GM23338 (cell line): ENCODE measurements around the gene ECE1. TPM values are rescaled to one million over a fixed set of nuclear protein-coding genes. Genes with fewer than 3 reads are reported as not detected.

Experiments used
- ATAC-seq: fragments of 200-7000 bp; cut with Tn5 transposase; 3 replicates; pipeline ENCODE4 v1.9.1; 2020
- DNase-seq: peaks from one replicate; pipeline ENCODE4 v3.0.0-alpha.2; 2015; ENCODE audit warnings: low spot score
- H2AFZ ChIP-seq: fragments of 200-600 bp; sonication (generic); 2 replicates; pipeline ENCODE4 v1.8.0; 2016; ENCODE audit warnings: antibody characterized with exemption, mild to moderate bottlenecking, moderate library complexity
- H3F3A ChIP-seq: fragments of 200-600 bp; sonication (generic); replicated peaks from 2 replicates; pipeline ENCODE4 v1.8.0; 2017; ENCODE audit warnings: antibody characterized with exemption, mixed run types, low read depth
- H3K27ac ChIP-seq: fragments of 200-600 bp; sonication (generic); 2 replicates; pipeline ENCODE4 v1.6.1; 2016; ENCODE audit warnings: low read depth
- H3K27me3 ChIP-seq: fragments of 200-600 bp; sonication (generic); 2 replicates; pipeline ENCODE4 v1.8.0; 2016; ENCODE audit warnings: mild to moderate bottlenecking, mixed run types, moderate library complexity; ENCODE audit not compliant: insufficient read depth
- H3K36me3 ChIP-seq: fragments of 200-600 bp; sonication (generic); 2 replicates; pipeline ENCODE4 v1.8.0; 2016; ENCODE audit warnings: mild to moderate bottlenecking; ENCODE audit not compliant: insufficient read depth
- H3K4me1 ChIP-seq: fragments of 200-600 bp; sonication (generic); 2 replicates; pipeline ENCODE4 v1.8.0; 2016; ENCODE audit warnings: mild to moderate bottlenecking, moderate library complexity; ENCODE audit not compliant: insufficient read depth
- H3K4me2 ChIP-seq: fragments of 200-600 bp; sonication (generic); 2 replicates; pipeline ENCODE4 v1.7.1; 2017; ENCODE audit warnings: mixed run types
- H3K4me3 ChIP-seq: fragments of 200-600 bp; sonication (generic); 2 replicates; pipeline ENCODE4 v1.6.1; 2016; ENCODE audit warnings: mixed run types
- H3K79me2 ChIP-seq: fragments of 200-600 bp; sonication (generic); replicated peaks from 2 replicates; pipeline ENCODE4 v1.8.0; 2017; ENCODE audit warnings: mild to moderate bottlenecking; ENCODE audit not compliant: insufficient read depth
- H3K9me2 ChIP-seq: fragments of 200-600 bp; sonication (generic); 2 replicates; pipeline ENCODE4 v1.8.0; 2017; ENCODE audit not compliant: insufficient read depth
- H4K20me1 ChIP-seq: fragments of 200-600 bp; sonication (generic); replicated peaks from 2 replicates; pipeline ENCODE4 v1.8.0; 2017; ENCODE audit warnings: mild to moderate bottlenecking; ENCODE audit not compliant: insufficient read depth
- H3K27ac Mint-ChIP-seq: 2 replicates; pipeline ENCODE4 v1.8.0; 2020; ENCODE audit warnings: inconsistent platforms, mild to moderate bottlenecking, moderate library complexity, mixed read lengths
- H3K27me3 Mint-ChIP-seq: 3 replicates; pipeline ENCODE4 v1.8.0; 2022; ENCODE audit warnings: low read depth, mild to moderate bottlenecking, moderate library complexity, mixed read lengths, inconsistent platforms; ENCODE audit not compliant: insufficient read depth, poor library complexity
- H3K36me3 Mint-ChIP-seq: 3 replicates; pipeline ENCODE4 v1.8.0; 2021; ENCODE audit warnings: low read depth, mild to moderate bottlenecking, inconsistent platforms, moderate library complexity, mixed read lengths
- H3K4me1 Mint-ChIP-seq: 3 replicates; pipeline ENCODE4 v1.8.0; 2020; ENCODE audit warnings: mild to moderate bottlenecking, inconsistent platforms, mixed read lengths
- H3K4me3 Mint-ChIP-seq: 3 replicates; pipeline ENCODE4 v1.8.0; 2021; ENCODE audit warnings: moderate library complexity, mild to moderate bottlenecking, inconsistent platforms, mixed read lengths
- H3K9me3 Mint-ChIP-seq: 3 replicates; pipeline ENCODE4 v1.8.0; 2020; ENCODE audit warnings: moderate library complexity, mild to moderate bottlenecking, inconsistent platforms, mixed read lengths
- JUNB ChIP-seq: IDR thresholded peaks from one replicate; pipeline ENCODE4 v1.6.1; 2016; ENCODE audit warnings: antibody characterized with exemption; ENCODE audit not compliant: unreplicated experiment
- POLR2AphosphoS5 ChIP-seq: IDR thresholded peaks from 2 replicates; pipeline ENCODE4 v1.6.1; 2016; ENCODE audit warnings: antibody characterized with exemption, low read depth
- ZNF114 ChIP-seq: fragments of 250-450 bp; sonication (Bioruptor Pico); IDR thresholded peaks from 2 replicates; pipeline ENCODE4 v1.5.0; 2020; ENCODE audit warnings: mild to moderate bottlenecking, moderate library complexity
- ZNF331 ChIP-seq: fragments of 250-450 bp; sonication (Bioruptor Pico); IDR thresholded peaks from 2 replicates; pipeline ENCODE4 v1.5.0; 2020; ENCODE audit warnings: low read depth, mild to moderate bottlenecking, moderate library complexity
- polyA plus RNA-seq: library from polyadenylated mRNA; unstranded; fragments of >200 nt; fragmentation: Nextera tagmentation; extraction: Ambion mirVana; gene quantifications from 2 replicates; pipeline ENCODE4 v1.2.1, GENCODE V29; 2016
- total RNA-seq: library from RNA; depleted of rRNA; stranded (reverse); fragments of >200 nt; shearing (Covaris generic); gene quantifications from 2 replicates; pipeline ENCODE4 v1.2.3, GENCODE V29; 2014
- TF ChIP-seq, protein P1 (sequence below), 2 experiments: fragments of 200-600 bp in 1 of 2; sonication (generic) in 1 of 2; conservative IDR thresholded peaks; 2 replicates each; pipeline versions ENCODE4 v1.5.1 to v1.6.1; 2016 to 2017; ENCODE audit warnings: antibody characterized with exemption in 2 of 2, low read depth in 2 of 2, mild to moderate bottlenecking in 2 of 2, moderate library complexity in 1 of 2
- TF ChIP-seq, protein P2 (sequence below): IDR thresholded peaks from 2 replicates; pipeline ENCODE4 v1.6.1; 2016; ENCODE audit warnings: antibody characterized with exemption

Gene ECE1
- total and polyA plus RNA-seq, 2 experiments from 2014 or later, result 11.0 to 45.0 TPM

DNA sequence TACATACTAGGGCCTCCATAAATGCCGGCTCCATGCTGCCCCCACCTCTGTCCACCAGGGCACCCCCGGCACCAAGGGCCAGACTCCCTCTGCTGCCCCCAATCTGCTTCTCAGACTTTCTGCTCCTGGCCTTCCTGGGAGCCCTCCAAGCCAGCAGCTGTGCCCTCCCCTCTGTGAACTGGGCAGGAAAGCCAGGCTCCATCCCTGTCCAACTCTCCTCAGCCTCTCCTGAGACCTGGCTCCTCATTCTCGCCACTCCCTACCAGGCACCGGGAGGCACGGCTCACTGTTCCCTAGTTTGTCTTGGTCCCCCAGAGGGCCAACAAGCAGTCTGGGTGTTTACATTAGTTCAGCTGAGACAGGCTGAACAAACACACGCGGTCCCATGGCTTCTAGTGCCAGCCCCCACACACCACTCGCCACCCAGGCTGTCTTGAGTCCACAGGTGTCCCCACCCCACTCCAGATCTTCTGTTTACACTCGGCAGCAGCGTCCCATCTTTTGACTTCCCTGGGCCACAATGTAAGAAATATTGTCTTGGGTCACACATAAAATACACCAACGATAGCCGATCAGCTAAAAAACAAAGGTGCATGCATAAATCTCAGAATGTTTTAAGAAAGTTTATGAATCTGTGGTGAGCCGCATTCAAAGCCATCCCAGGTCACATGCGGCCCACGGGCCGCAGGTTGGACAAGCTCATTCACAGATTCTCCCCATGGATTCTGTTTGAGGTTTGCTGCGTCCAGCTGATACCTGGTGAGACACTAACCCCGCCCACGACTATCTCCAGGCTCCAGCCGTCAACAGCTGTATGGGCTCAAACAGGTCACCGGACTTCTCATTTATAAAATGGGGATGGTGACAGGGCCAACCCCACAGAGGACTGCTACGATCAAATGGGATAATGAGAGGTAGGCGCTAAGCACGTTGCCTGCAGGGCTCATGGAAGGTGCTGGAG, 29.5 kb upstream of the ECE1 start:
- peaks cover 76% of the 10 kb centered on the region for H3K4me1 Mint-ChIP-seq
- no peaks in the 10 kb centered on the region for H3F3A ChIP-seq
- H3K36me3 Mint-ChIP-seq, result no peaks in the 10 kb centered on the region
- H4K20me1 ChIP-seq, result no peaks in the 10 kb centered on the region
- H3K79me2 ChIP-seq, result peaks cover 20% of the 10 kb centered on the region
- peak overlapping the region; percentile 35; the same call in 1 of the 2 replicates for H3K4me2 ChIP-seq
- H3K4me1 ChIP-seq, result peaks cover 71% of the 10 kb centered on the region
- no peak overlapping the region for H3K27ac ChIP-seq
- ATAC-seq, result peak; percentile 6; the same call in 2 of the 3 replicates
- peak overlapping the region; percentile 7; the same call in 1 of the 3 replicates for H3K4me3 Mint-ChIP-seq
- H3K4me3 ChIP-seq, result no peak overlapping the region
- H3K27me3 ChIP-seq, result no peaks in the 10 kb centered on the region
- H2AFZ ChIP-seq, result no peak overlapping the region
- H3K9me2 ChIP-seq, result no peaks in the 10 kb centered on the region
- TF ChIP-seq ZNF331 (no peak), JUNB (no peak)
- TF ChIP-seq, protein P1, sequence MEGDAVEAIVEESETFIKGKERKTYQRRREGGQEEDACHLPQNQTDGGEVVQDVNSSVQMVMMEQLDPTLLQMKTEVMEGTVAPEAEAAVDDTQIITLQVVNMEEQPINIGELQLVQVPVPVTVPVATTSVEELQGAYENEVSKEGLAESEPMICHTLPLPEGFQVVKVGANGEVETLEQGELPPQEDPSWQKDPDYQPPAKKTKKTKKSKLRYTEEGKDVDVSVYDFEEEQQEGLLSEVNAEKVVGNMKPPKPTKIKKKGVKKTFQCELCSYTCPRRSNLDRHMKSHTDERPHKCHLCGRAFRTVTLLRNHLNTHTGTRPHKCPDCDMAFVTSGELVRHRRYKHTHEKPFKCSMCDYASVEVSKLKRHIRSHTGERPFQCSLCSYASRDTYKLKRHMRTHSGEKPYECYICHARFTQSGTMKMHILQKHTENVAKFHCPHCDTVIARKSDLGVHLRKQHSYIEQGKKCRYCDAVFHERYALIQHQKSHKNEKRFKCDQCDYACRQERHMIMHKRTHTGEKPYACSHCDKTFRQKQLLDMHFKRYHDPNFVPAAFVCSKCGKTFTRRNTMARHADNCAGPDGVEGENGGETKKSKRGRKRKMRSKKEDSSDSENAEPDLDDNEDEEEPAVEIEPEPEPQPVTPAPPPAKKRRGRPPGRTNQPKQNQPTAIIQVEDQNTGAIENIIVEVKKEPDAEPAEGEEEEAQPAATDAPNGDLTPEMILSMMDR (conservative IDR thresholded peaks at IDR 0.05; ENCODE audit: low read depth in 2 of 2), result 0 out of 4 replicates have a peak, but pooled peaks of 1 of the 2 experiments have one; percentile 12
- H3K27me3 Mint-ChIP-seq, result peaks cover 12% of the 10 kb centered on the region
- DNase-seq, result no peak
- no peaks in the 10 kb centered on the region for H3K9me3 Mint-ChIP-seq
- H3K36me3 ChIP-seq, result no peaks in the 10 kb centered on the region
- H3K27ac Mint-ChIP-seq, result peak overlapping the region; percentile 24; the same call in 1 of the 2 replicates

DNA sequence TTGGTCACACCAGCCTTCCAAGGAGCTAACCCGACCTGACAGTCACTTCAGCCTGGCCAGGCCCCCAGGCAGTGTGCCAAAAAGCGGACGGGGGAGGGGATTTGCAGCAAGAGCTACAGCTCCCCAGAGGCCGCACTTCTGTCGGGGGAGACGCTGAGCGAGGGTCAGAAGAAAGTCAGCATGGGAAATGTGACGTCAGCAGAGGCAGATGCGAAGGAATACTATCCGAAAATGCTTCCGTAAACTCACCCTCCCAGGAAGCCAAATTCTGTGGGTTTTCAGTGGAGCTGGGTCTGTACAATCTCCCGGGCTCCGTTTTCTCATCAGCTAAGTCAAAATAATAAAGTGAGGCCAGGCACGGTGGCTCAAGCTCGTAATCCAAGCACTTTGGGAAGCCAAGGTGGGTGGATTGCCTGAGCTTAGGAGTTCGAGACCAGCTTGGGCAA, 28.5 kb upstream of the ECE1 start:
- H3K4me1 Mint-ChIP-seq, result peaks cover 74% of the 10 kb centered on the region
- Histone ChIP-seq H4K20me1 (no peaks in the 10 kb centered on the region; the same call in 1 of the 2 replicates), H2AFZ (no peak overlapping the region), H3K36me3 (no peaks in the 10 kb centered on the region), H3F3A (0 out of 2 replicates have a peak, but pooled peaks cover 2% of the 10 kb centered on the region), H3K4me1 (peaks cover 71% of the 10 kb centered on the region), H3K4me2 (peak overlapping the region; percentile 57), H3K9me2 (no peaks in the 10 kb centered on the region), H3K4me3 (no peak overlapping the region), H3K79me2 (peaks cover 20% of the 10 kb centered on the region), H3K27me3 (no peaks in the 10 kb centered on the region), H3K27ac (peak overlapping the region; percentile 39; the same call in 1 of the 2 replicates)
- no peaks in the 10 kb centered on the region for H3K36me3 Mint-ChIP-seq
- peaks cover 12% of the 10 kb centered on the region for H3K27me3 Mint-ChIP-seq
- TF ChIP-seq POLR2AphosphoS5, result no peak
- H3K4me3 Mint-ChIP-seq, result no peak overlapping the region
- H3K9me3 Mint-ChIP-seq, result no peaks in the 10 kb centered on the region
- H3K27ac Mint-ChIP-seq, result peak overlapping the region; percentile 31; the same call in 1 of the 2 replicates
- ATAC-seq (peak; percentile 7; the same call in 2 of the 3 replicates), DNase-seq (no peak)

GRCh38 chr1:21318057-21318713, 27.9 kb upstream of the ECE1 start:
- peaks cover 20% of the 10 kb centered on the region for H3K79me2 ChIP-seq
- no peak for ATAC-seq
- H3K27ac Mint-ChIP-seq, result peak overlapping the region; percentile 31; the same call in 1 of the 2 replicates
- TF ChIP-seq ZNF114, result no peak
- TF ChIP-seq, protein P2, sequence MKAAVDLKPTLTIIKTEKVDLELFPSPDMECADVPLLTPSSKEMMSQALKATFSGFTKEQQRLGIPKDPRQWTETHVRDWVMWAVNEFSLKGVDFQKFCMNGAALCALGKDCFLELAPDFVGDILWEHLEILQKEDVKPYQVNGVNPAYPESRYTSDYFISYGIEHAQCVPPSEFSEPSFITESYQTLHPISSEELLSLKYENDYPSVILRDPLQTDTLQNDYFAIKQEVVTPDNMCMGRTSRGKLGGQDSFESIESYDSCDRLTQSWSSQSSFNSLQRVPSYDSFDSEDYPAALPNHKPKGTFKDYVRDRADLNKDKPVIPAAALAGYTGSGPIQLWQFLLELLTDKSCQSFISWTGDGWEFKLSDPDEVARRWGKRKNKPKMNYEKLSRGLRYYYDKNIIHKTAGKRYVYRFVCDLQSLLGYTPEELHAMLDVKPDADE, result no peak

More at GRCh38 chr1:21318057-21318713, 27.9 kb upstream of the ECE1 start:
- Histone ChIP-seq H3K4me1 (peaks cover 71% of the 10 kb centered on the region), H3K27me3 (no peaks in the 10 kb centered on the region), H3K36me3 (no peaks in the 10 kb centered on the region), H3K27ac (peak overlapping the region; percentile 39; the same call in 1 of the 2 replicates), H3K4me2 (peak overlapping the region; percentile 57), H3K4me3 (no peak overlapping the region), H4K20me1 (no peaks in the 10 kb centered on the region; the same call in 1 of the 2 replicates), H3F3A (0 out of 2 replicates have a peak, but pooled peaks cover 3% of the 10 kb centered on the region), H3K9me2 (no peaks in the 10 kb centered on the region), H2AFZ (no peak overlapping the region)
- Mint-ChIP-seq H3K4me1 (peaks cover 74% of the 10 kb centered on the region), H3K27me3 (peaks cover 12% of the 10 kb centered on the region), H3K4me3 (no peak overlapping the region), H3K36me3 (no peaks in the 10 kb centered on the region), H3K9me3 (no peaks in the 10 kb centered on the region)
- DNase-seq, result no peak
